HG03108 (cell line): ENCODE results near the gene NKAPD1.
"Not testable (repeated sequence)": the region's sequence is repeated elsewhere in the genome, so short reads cannot be mapped to it uniquely, and the experiment has no call there.

Experiments
- ATAC-seq: cut with Tn5 transposase; IDR thresholded peaks from one replicate; pipeline ENCODE4 v1.9.1; 2021; ENCODE audit warnings: moderate library complexity; ENCODE audit not compliant: unreplicated experiment

The NKAPD1 gene

DNA sequence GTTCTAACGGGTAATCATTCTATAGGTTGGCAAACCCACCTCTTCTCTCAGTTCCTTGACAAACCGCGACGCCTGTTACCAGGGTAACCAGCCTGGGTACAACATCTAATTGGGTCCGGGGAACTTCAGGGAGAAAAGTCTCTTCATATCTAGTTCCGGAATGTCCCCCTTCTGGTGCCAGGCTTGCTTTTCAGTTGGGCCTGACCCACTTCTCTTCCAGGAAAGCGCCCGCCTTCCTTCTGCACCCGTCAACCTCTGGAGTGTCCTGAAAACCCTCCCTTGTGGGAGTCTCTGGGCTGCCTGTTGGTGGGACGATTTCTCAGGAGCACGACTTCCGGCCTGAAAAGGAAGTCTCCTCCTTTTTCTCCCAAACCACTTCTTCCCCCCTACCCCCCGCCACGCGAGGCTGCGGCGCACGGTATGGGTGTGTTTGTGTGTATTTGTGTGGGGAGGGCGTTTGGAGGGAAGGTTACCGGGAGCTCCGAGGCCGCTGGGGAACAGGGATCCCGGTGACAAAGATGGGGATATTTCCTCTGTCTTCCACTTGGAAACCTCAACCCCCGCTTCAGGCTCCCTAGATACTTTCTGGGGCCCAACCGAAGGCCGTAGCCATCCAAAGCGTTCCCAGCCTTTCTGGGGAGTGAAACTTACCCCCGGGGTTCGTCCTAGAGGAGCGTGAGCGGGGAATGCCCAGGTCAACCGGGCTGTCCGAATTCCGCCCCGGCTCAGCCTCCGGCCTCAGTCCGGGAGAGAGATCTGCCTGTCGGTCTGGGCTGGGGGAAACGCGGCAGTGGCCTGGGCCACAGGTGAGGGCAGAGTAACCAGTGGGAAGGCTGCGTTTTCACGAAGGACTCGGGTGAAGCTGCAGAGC is at the start of gene NKAPD1, which contains the start of gene PIH1D2:
Gene NKAPD1, plus strand, starts transcription at position 359 of the 871 bp plus-strand sequence. CDS start 1,276 bp downstream, outside the sequence.
Gene PIH1D2, minus strand, starts transcription at position 77 of the 871 bp plus-strand sequence. CDS start 843 bp downstream, outside the sequence.
- ATAC-seq, result peak; percentile 74

- peak; percentile 76 for ATAC-seq
Measured at GRCh38 chr11:112024773-112025678, 49.1 kb upstream of the NKAPD1 start, which contains the start of gene DLAT. DLAT (plus strand) TSS chr11:112025408; CDS start chr11:112025473, 65 bp downstream.

DNA sequence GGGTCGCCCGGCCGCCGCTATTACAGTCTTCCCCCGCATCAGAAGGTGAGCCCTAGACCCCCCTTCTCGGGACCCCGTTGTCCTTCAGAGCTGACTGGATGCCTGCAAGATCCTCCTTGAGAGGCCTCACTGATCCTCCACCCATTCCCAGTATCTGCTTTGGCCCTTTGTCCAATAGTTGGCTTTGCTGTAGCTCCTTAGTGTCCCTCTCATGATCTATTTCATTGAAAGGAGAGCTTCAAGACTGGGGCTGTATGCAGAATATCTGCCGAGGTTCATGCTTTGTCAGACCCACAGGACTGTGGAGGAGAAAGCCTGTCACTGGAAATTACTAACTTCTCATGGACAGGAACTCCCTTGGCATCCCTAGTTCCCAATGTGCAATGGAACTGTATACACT is 48.4 kb upstream of the NKAPD1 start:
- no peak for ATAC-seq

DNA sequence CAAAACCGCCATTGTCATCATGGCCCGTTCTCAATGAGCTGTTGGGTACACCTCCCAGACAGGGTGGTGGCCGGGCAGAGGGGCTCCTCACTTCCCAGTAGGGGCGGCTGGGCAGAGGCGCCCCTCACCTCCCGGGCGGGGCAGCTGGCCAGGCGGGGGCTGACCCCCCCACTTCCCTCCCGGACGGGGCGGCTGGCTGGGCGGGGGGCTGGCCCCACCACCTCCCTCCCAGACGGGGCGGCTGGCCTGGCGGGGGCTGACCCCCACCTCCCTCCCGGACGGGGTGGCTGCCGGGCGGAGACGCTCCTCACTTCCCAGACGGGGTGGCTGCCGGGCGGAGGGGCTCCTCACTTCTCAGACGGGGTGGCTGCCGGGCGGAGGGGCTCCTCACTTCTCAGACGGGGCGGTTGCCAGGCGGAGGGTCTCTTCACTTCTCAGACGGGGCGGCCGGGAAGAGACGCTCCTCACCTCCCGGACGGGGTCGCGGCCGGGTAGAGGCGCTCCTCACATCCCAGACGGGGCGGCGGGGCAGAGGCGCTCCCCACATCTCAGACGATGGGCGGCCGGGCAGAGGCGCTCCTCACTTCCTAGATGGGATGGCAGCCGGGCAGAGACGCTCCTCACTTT is 47.2 kb upstream of the NKAPD1 start:
- not testable (repeated sequence) for ATAC-seq

GRCh38 chr11:112029460-112029859 is 44.6 kb upstream of the NKAPD1 start:
- ATAC-seq, result no peak

DNA sequence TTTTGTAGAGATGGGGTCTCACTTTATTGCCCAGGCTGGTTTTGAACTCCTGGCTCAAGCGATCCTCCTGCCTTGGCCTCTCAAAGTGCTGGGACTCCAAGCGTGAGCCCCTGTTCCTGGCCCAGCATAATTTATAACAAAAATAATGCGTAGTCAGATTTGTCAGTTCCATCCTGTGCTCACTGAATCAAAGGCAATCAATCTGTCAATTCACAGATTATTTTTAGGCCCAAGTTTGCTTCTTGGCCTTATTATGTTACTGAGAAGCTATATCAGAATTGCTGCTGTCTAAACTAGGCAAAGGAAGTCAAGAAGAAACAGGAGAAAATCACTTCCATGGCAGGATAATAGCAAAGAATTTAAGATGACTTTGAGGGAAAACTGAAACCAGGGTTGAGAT is 40.2 kb upstream of the NKAPD1 start:
- ATAC-seq, result no peak

GRCh38 chr11:112037527-112037926 is 36.6 kb upstream of the NKAPD1 start:
- ATAC-seq, result no peak

- no peak for ATAC-seq
Measured at GRCh38 chr11:112042161-112042960, 31.7 kb upstream of the NKAPD1 start.

GRCh38 chr11:112042961-112043304 is 31.2 kb upstream of the NKAPD1 start:
- ATAC-seq, result no peak

DNA sequence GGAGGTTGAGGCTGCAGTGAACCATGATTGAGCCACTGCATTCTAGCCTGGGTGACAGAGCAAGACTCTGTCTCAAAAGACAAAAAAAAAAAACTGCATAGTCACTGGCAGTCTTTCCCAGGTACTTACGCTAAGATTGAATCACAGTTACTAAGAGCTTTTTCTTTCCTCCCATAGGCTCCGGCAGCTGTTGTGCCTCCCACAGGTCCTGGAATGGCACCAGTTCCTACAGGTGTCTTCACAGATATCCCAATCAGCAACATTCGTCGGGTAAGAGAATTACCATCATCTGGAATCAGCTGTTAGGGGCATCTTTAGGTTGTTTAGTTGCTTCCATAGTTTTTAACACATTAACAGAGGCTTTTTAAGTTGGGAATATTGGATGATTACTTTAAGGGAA is 29.1 kb upstream of the NKAPD1 start:
- ATAC-seq, result no peak

GRCh38 chr11:112046647-112047046 is 27.5 kb upstream of the NKAPD1 start:
- ATAC-seq, result not testable (repeated sequence)

- ATAC-seq, result not testable (repeated sequence)
Measured at GRCh38 chr11:112048256-112048655, 25.8 kb upstream of the NKAPD1 start.

DNA sequence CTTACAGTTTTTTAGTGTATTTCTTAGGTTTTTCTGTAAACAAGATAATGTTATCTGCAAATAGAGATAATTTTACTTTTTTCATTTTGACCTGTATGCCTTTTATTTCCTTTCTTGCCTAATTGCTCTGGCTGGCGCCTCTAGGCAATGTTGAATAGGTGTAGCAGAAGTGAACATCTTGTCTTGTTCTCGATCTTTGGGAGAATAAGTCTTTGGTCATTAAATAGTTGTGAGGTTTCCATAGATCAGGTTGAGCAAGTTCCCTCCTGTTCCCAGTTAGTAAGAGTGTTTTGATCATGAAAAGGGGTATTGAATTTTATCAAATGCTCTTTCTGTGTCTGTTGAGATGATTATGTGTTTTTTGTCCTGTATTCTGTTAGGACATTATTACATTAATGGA is 24.3 kb upstream of the NKAPD1 start:
- ATAC-seq, result no peak

GRCh38 chr11:112050721-112051120 is 23.4 kb upstream of the NKAPD1 start:
- ATAC-seq, result peak; percentile 60

GRCh38 chr11:112051768-112052167 is 22.3 kb upstream of the NKAPD1 start:
- peak; percentile 48 for ATAC-seq

GRCh38 chr11:112057170-112057569 is 16.9 kb upstream of the NKAPD1 start:
- ATAC-seq, result no peak

DNA sequence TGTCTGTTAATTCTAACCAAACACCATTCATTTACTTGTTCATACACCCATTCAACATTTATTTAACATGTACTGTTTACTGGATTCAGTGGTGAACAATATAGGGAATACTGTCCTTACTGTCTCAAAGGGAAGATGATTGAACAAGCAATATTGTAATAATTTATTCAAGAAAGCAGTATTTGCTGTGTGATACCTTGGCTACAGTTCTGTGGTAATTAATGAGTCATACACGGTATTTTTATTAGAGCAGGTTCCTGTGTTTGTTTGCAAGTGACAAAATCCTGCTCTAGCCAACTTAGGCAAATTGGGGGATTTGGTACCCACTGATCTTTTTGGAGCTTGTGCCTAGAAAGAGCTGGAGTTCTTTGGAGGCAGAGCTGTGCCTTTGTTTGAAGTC is 16.0 kb upstream of the NKAPD1 start:
- no peak for ATAC-seq

GRCh38 chr11:112062923-112063322 is 11.2 kb upstream of the NKAPD1 start:
- no peak for ATAC-seq

DNA sequence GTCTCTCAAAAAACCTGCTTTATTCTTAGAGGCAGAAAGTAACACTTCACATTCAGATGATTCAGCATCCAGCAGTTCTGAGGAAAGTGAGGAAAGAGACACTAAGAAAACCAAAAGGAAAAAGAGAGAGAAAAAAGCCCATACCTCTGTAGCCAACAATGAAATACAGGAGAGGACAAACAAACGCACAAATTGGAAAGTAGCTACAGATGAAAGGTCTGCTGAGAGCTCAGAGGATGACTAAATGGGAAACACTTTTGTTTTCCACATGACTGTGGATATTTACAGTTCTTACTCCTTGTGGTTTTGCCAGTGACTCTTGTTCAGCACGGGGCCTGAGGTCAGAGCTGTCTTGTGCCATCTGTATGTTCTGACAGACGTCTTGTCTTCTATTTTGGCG is 8.6 kb downstream of the NKAPD1 start:
- no peak for ATAC-seq

DNA sequence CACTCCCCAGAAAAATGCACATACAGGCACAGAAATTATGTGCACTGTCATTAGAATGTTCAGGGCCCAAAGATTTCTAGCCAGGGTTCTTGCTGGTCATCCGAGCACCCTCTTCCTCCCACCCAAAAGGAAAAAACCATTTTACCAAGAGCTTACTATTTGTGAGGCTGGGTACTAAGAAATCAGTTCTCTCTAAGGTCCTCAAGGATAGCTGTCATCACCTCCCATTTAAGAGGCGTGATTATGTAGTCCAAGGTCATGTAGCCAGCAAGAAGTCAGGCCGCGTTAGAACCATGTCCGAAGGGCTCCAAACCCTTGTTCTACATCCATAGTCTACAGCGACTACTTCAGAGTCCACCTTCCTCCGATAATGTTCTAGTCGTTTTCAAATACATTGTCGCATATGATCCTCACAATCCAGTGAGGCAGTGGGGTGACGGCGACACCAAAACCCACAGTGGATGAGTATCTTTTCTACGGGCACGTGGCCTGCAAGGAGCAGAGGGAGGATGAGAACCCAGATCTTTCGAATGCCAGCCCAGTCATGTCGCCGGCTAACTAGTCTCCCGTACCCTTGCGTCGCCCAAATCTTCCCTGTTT is 11.8 kb downstream of the NKAPD1 start:
- peak; percentile 26 for ATAC-seq
